COLO829 (cell line): ENCODE results near the gene CAMKMT.
"Not testable (repeated sequence)": the region's sequence is repeated elsewhere in the genome, so short reads cannot be mapped to it uniquely, and the experiment has no call there.

ENCODE experiments used
- DNase-seq: peaks from one replicate; pipeline ENCODE4 v3.0.0; 2012; ENCODE audit warnings: low spot score

The CAMKMT gene

GRCh38 chr2:44551497-44551896, 189.8 kb downstream of the CAMKMT start:
- DNase-seq, result no peak

GRCh38 chr2:44553456-44553855, 191.7 kb downstream of the CAMKMT start:
- DNase-seq, result no peak

- DNase-seq, result no peak
These were observed 194.0 kb downstream of the CAMKMT start for GRCh38 chr2:44555700-44556099.

- DNase-seq, result no peak
These were observed 197.4 kb downstream of the CAMKMT start for GRCh38 chr2:44559108-44559507.

- DNase-seq, result no peak
These were observed 198.6 kb downstream of the CAMKMT start for GRCh38 chr2:44560352-44560751.

GRCh38 chr2:44560941-44561340, 199.2 kb downstream of the CAMKMT start:
- DNase-seq, result no peak

GRCh38 chr2:44562737-44563136, 201.0 kb downstream of the CAMKMT start:
- no peak for DNase-seq

GRCh38 chr2:44564752-44565151, 203.0 kb downstream of the CAMKMT start:
- DNase-seq, result no peak

- DNase-seq, result no peak
These were observed 204.3 kb downstream of the CAMKMT start for GRCh38 chr2:44566059-44566458.

GRCh38 chr2:44569491-44569890, 207.7 kb downstream of the CAMKMT start:
- no peak for DNase-seq

- DNase-seq, result no peak
These were observed 208.5 kb downstream of the CAMKMT start for GRCh38 chr2:44570271-44570670.

GRCh38 chr2:44570777-44571176, 209.0 kb downstream of the CAMKMT start:
- DNase-seq, result no peak

GRCh38 chr2:44572196-44572900, 210.6 kb downstream of the CAMKMT start:
- no peak for DNase-seq

GRCh38 chr2:44573996-44574395, 212.2 kb downstream of the CAMKMT start:
- no peak for DNase-seq

GRCh38 chr2:44578471-44579093, 216.8 kb downstream of the CAMKMT start:
- peak; percentile 46 for DNase-seq

- no peak for DNase-seq
These were observed 217.5 kb downstream of the CAMKMT start for GRCh38 chr2:44579115-44579836.

GRCh38 chr2:44579837-44580230, 218.1 kb downstream of the CAMKMT start:
- no peak for DNase-seq

- peak; percentile 64 for DNase-seq
These were observed 219.2 kb downstream of the CAMKMT start for GRCh38 chr2:44580875-44581515.

GRCh38 chr2:44582363-44583008, 220.7 kb downstream of the CAMKMT start:
- DNase-seq, result no peak

- not testable (repeated sequence) for DNase-seq
These were observed 233.9 kb downstream of the CAMKMT start for GRCh38 chr2:44595615-44596014.

- DNase-seq, result no peak
These were observed 235.0 kb downstream of the CAMKMT start for GRCh38 chr2:44596537-44597320.
